GM18508 (cell line): ENCODE results near the gene ENO4.

Source experiments
- ATAC-seq: cut with Tn5 transposase; IDR thresholded peaks from one replicate; pipeline ENCODE4 v1.9.1; 2021; ENCODE audit warnings: moderate number of reproducible peaks; ENCODE audit not compliant: insufficient read depth, unreplicated experiment

Gene ENO4

DNA sequence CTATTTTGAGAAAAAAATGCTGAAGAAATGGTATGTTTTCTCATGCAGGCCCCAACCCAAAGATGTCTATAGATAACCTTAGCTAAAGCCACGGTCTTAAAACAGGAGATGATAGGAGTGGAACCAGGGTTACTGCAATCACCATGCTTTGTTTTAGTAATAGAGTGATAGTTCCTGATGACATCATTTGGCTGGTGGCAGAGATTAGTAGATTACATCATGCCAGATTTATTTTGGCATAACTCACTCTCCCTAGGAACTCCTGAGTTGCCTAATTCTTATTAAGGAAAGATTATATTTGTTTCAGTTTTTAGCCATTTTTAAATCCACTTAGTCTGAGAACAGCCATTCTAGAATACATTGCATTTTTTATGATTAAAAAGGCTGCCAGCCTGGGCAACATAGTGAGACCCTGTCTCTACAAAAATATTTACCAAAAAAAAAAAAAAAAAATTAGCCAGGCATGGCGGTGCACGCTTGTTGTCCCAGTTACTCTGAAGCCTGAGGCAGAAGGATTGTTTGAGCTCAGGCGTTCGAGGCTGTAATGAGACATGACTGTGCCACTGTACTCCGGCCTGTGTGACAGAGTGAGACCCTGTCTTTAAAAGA, 17.8 kb downstream of the ENO4 start:
- no peak for ATAC-seq

DNA sequence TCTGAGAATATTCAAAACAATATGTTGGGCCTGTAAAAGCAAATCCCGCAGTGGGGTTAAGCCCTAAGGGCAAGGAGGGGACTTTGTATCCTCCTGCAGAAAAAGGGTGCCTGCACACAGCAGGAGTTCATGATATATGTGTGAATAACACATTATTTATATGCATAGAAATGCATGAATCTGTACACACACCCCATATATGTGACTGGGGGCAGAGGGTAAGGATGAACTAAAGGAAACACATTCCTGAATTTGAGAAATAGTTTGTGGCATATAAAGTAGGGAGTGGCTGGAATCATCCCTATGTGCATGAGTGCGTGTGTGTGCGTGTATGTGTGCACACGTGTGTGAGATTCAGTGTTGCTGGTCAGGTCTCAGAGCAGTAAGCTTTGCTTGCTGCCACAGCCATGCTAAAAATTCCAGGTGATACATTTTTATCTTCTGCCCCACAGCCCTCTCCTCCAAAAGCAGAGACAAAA, 18.9 kb downstream of the ENO4 start:
- no peak for ATAC-seq

DNA sequence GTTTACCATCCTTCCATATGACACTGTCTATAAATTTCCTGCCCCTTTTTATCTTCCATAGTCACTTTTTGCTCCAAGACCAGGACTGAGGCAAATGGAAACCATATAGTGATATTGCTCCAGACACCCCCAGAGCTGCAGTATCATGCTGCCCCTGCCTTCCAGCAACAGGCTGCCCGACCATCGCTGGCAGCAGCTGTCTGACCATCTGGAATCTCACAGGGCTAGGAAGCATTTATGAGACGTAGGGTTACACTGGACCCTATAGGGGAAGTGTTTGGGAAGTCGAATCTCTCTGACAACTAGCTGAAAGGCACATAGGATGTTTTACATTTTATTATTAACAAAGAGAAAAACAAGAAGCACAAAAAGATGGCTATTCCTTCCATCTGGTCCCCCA, 19.4 kb downstream of the ENO4 start:
- no peak for ATAC-seq

- no peak for ATAC-seq
Measured at GRCh38 chr10:116870949-116871348, 21.6 kb downstream of the ENO4 start.

DNA sequence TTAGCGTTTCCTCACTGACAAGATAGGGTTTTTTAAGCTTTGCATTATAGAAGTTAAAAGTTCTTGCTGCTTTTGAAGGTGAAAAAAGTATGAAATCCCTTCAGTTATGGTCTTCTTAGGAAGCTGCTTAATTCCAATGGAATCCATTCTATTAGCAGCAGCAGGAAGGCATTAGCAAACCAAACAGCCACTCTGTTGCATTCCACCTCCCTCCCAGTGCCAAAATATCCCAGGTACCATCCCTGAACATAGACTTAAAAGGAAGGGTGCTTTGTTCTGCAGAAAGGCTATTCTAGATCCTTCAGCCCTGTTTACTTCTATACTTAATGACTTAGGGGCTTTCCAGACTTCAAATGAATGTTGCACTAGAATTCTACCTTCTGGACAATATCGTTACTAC, 23.8 kb downstream of the ENO4 start:
- no peak for ATAC-seq

- ATAC-seq = no peak
Measured at GRCh38 chr10:116875897-116876296, 26.6 kb downstream of the ENO4 start.

DNA sequence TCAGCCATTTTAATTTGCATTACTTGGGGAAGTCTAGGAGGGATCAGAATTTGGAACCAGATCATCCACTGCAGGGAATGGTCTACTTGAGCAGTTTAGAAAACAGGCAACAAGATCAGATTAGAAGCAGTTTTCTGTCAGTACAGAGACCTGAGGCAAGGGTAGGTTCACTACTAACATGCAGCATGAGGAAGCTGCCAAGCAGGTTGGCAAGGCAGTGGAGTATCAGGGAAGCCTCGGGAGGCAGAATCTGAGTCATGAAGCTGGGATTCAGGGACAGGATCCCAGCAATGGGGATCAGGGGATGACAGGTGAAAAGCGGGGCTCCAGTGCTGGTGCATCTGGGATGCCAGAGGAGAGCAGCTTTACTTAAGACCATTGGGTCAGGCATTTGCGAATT, 28.1 kb downstream of the ENO4 start:
- ATAC-seq = no peak

DNA sequence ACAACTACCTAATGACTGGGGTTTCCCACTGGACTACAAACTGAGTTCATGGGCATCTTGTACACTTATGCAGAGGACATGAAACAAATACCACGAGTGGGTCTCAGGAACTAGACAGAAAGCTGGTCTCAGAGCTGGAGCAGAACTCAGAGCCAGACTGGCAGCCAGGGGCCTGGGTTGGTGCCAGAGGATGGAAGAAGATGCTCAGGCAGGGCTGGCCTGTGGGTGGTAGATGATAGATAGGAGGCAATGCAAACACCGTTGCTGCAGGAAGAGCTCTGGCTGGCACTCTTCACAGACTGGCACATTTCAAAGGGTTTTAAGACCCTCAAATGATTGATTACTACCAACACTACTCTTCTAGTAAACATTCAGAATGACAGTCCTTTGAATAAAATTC, 28.8 kb downstream of the ENO4 start:
- ATAC-seq = no peak

DNA sequence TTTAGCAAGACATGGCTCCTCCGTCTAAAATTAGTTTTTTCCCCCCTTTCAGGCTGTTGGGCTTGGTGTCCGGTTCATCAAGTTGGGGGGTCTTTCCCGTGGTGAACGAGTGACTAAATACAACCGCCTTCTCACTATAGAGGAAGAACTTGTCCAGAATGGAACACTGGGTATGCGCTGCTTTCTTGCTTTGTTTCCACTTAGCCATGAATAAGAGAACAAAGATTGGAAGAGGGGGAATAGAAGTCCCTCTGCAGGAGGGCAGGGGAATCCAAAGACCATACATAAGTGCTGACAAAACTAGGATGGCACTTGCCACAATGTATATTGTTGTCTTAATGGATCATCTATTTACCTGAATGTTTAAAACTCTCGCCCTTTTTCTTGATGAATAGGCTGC, 30.5 kb downstream of the ENO4 start:
- ATAC-seq = no peak

DNA sequence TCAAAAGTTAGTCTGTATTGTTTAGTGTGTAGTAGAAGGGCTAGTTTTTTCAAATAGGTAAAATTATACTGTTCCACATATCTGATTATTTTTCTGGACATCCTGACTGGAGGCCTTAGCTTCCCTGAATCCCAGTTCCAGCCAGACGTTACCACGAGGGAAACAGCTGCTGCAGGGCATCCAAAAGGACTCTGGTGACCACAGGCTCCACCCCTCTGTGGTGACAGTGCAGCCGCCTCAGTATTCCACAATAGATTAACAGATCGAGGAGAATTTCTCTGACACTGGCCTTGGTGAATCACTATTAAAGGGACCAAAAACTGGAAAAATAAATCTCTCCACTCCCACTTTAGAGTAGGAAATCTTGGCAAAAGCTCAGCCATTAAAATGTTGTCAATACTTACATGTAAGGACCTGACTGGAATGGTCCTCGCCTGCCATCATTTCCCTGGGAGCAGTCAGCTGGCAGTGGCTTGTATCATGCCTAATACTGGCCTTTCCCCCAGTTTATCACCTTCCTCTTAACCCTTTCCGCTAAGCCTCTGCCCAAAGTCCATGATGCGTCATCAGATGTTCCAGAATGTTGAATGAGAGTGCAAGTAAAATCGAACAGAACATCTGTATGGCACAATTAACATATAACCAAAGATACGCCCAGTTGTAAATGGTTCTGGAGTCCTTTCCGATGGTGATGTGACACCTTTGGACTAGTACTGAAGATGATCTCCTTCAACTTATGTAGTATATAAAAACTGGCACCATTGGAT, 31.6 kb downstream of the ENO4 start:
- no peak for ATAC-seq

GRCh38 chr10:116882639-116883038, 33.3 kb downstream of the ENO4 start:
- no peak for ATAC-seq

GRCh38 chr10:116886772-116887171, 37.5 kb downstream of the ENO4 start:
- ATAC-seq = no peak

DNA sequence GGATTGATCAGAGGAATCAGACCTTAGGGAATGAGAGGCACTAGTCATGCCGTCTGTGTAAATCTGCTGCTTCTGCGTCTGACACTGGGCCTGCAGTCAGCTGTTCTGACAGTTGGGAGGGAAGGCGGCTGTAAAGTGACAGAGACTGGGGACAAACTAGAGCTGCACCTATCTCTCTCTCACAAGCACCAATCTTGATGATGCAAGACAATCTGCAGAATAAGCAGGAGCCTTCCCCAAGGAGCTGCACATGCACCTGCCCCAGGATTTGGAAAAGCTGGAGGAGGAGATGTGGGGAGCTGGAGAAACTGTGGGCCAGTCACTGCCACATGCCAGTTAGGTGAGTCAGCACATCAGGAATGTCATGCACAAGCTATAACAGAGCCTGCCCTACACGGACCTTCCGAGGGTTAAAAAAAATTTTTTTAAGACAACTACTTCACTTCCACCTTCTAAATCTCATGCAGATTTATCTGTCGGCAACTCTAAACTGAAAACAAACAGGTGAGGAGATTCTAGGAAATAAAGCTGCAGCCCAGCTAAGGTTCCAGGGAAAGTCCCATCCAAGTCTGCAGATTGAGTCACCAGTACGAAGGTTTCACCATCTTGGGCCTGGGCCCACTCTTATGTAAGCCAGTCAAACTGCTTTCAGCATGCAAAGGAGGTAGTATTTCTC, 39.2 kb downstream of the ENO4 start:
- ATAC-seq = no peak

DNA sequence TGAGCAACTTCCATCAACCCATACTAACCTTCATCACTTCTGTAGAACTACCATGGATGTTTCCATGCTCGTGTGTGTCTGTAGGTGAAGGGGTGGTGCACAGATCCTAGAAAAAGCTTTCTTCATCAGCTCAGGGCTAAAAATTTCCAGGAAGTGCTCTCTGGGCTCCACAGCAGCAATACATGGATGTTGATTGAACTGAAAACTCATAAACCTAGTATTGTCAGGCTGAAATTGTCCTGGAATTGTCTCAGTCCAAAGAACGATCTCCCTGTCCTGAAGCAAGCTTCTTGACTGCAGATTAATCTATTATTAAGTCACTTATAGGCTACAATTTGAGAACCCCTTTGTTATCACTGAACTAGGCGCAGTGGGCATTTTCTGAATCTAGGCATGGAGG, 39.8 kb downstream of the ENO4 start:
- no peak for ATAC-seq

- no peak for ATAC-seq
Measured at GRCh38 chr10:116891208-116891607, 41.9 kb downstream of the ENO4 start.

GRCh38 chr10:116892907-116893685, 43.8 kb downstream of the ENO4 start:
- ATAC-seq = no peak

DNA sequence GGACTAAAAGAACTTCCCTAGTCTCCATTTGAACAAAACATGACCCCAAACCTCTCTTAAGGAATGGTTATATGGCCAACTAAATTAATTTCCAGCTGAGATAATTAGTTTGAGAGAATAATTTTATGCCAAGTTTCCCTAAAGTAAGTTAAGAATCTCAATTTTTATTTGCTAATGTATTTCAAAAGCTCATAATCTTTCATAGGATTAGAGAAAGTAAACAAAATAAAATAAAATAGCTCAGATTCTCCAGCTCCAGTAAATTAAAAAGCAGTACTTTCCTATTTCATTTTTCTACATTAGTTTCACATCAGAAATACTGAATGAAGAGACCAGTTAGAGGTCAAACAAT, 44.4 kb downstream of the ENO4 start:
- no peak for ATAC-seq

DNA sequence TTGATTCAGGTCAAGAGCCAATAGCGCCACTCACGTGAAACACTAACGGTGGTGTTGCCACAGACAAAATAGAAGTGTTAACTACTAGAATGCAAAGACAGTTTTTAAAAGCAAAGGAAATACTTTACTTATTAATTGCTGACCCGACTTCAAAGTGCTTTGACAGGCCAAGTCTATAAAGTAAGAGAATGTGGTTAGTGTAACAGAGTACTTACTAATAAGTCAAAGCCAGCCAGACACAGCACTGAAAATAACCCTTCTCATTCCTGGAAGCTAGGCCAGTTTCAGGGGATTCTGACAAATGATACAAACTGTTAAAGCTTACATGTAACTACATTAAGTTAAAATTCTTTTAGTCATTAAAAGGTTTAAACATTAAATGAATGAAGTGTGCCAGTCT, 50.3 kb downstream of the ENO4 start:
- no peak for ATAC-seq

DNA sequence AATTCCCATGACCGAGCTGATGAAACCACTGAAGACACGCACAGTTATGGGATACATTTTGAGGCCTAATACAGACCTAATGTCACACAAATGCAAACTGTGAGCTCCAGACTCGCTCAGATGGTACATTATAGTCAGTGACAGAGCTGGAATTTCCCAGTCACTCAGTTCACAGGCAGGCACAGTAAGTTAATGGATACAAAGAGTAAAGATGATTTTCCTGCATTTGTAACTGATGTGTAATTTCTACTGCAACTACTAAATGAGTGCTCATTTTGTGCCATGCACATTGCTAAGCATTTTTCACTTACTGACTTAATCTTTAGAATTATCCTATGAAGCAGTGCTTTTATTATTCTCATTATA, 56.5 kb downstream of the ENO4 start:
- no peak for ATAC-seq

GRCh38 chr10:116907245-116907987, 58.1 kb downstream of the ENO4 start:
- ATAC-seq = no peak
